Suppressor macrophage (primary cell): Measurements from ENCODE around the gene TSPO.

Source experiments
- DNase-seq, 4 experiments: peaks; one replicate each; pipeline ENCODE4 v3.0.0-alpha.2; 2020 to 2022

The TSPO gene

DNA sequence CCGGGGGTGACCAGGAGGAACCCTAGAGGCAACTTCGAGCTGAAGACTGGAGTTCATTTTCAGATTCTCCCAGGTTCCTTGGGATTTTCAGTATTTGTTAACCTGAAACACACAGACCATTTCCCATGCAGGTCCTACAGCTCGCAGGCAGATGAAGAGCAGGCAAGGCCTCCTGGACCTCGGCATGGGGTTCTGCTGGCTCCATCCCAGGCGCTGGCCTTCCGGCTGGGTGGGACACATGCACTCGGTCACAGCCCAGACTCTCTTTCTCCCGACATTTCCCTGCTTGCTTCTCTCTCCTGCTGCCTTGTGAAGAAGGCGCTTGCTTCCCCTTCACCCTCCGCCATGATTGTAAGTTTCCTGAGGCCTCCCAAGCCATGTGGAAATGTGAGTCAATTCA, 51.0 kb downstream of the TSPO start:
- no peak for DNase-seq

DNA sequence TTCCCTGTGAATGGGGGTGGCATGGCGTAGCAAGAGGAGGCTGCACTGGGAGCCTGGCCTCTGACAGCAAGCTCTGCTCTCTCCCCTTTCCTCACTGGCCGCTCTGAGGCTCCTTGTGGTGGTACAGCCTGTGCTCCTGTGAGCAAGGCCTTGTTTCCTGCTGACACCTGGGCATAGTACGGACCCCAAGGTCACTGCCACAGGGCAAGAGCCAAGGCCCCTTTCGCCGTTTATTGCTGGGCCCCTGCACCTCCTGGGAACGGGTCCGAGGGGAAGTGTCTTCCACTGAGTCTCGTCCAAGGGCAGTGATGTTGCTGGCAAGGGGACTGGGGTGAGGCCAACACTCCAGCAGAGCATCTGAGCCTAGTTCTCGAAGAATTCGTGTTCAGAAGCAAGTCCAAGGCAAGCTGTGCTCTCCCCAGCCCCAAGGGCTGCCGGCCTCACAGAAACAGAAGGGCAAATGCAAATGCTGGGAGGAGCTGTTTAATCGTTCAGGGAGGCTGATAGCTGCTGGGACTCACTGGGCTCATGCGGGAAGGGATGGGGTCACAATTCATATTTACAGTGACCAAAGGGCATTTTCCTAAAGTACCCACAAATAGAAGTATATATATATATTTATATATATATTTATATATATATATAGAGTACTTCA, 51.5 kb downstream of the TSPO start:
- DNase-seq = no peak

- DNase-seq = no peak
These were observed 52.2 kb downstream of the TSPO start for GRCh38 chr22:43203471-43203981.

DNA sequence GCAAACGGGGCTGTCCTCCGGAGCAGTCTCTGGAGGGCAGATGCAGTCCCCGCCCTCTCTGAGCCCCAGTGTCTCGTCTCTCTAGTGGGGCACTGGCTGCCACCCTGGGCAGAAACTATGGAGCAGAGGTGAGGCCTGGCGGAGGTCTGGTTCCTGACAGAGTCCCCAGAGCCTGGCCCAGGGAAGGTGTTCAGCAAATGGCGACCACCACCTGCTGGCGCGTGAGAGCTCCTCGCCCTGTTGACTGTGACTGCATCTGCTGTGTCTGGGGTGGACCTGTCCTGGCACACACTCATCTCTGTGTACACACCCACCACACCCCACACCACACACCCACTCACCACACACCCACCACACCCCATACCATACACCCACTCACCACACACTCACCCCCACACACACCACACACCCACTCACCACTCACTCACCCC, 53.9 kb downstream of the TSPO start:
- DNase-seq = no peak

- no peak for DNase-seq
These were observed 54.6 kb downstream of the TSPO start for GRCh38 chr22:43205748-43206508.

DNA sequence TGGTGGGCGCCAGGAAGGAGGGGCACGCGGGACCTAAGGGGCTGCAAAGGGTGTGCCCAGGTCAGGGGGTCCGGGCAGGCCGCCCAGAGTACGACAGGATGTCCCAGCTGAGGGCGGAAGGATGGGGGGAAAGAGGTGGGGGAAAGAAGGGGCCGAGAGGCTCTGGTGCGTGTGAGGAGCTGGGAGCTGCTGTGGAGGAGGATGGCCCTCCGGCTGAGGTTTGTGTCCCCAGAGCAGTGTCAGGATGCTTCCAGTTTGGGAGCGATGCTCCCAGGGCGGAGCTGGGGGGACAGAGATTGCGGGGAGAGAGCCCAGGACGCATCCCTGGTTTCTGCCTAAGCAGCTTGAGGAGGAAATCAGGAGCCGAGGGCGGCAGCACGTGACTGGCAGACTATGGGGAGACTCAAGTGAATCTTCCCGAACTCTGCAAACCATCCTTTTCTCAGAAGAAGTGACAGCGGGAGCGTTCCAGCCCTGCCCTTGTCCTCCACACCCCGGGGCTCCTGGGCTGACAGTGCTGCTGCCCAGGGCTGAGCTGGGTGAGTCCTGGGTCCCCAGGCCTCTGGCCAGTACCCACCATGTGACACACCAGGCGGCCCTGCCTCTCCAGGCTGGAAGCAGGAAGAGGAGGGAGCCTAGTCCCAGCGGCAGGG, 55.3 kb downstream of the TSPO start:
- DNase-seq = no peak

DNA sequence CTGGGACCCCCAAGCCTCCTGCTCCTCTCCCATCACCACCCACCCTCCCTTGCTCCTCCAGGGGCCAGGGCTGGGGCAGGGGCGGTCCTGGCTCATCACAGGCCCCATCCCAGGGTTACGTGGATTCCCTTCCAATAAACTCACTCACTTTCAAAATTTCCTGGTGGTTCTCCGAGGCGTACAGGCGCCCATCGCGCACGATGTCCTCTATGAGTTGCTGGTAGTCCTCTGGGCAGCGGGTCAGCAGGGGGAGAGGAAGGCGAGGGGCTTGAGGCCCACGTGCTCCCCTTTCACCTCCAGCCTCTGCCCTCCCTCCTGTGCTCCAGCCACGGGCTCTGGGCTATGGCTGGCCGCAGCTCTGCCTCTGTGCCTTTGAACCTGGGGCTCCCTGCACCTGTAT, 56.0 kb downstream of the TSPO start:
- no peak for DNase-seq

DNA sequence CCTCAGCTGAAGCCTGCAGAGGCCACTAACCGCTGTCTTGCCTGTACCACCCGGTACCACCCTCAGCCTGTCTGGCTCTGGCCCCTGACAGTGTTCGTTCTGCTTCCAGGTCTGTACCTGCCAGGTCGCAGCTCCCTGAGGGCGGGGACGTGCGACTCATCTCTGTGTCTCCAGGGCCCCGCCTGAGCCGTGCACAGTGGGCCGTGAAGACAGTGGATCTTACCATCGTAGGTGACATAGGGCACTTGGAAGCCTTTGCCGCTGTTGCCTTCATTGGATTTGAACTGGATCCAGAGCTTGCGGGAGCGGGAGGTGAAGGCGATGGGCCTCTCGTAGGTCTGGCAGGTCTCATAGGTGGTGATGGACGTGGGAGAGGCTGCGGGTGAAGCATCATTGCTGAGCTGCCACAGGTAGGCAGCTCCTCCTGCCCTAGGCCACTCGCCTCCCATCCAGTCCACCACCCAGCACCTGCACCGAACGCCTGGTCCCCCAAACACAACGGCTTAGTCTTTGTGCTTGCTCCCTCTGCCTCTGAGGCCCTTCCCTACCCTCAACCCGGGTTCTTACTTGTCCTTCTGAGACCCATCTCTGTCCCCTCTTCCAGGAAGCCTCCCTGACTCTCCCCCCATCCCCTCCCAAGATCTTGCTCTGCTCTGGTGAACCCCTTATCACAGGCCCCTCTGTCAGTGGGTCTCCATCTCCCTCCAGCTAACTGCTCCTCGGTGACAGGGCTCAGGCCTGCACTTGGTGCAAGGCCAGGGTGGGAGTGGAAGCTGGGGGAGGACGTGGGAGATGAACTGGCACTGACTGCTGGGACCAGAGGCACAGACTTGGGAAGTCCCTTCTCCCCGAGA, 56.7 kb downstream of the TSPO start:
- no peak for DNase-seq

DNA sequence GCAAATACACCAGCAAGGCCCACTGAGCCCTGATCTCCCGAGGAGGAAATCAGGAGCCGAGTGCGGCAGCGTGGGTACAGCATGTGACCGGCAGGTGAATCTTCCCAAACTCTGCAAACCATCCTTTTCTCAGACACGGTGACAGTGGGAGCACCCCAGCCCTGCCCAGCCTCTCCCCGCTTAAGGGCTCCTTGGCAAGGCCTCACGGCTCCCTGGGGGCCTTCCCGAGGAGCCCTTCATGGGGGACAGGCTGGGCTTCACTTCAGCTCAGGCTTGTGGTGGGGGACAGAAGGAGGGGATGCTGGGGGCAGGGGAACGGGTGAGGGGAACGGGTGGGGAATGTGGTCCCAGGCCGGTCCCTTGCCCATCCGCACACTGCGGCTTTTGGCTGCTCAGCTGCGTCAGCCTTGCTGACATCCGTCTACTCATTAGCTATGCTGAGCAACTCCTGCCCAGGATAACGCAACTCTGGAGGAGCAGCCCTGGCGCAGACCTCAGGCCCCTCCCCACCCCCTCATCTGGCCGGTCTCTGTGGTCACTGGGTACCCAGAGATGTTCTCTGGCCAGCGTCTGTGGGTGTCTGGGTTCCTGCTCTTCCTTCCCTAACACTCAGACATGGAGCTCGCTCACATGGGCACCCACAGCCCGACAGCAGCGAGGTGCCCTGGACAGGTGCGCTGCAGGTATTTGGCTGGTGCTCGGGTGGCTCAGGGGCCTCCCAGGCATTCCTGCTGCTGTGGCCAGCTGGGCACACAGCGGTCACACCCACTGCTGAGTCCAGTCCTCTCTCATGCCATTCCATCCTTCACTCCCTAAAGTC, 57.6 kb downstream of the TSPO start:
- no peak for DNase-seq

GRCh38 chr22:43209523-43209890, 58.1 kb downstream of the TSPO start:
- no peak for DNase-seq

DNA sequence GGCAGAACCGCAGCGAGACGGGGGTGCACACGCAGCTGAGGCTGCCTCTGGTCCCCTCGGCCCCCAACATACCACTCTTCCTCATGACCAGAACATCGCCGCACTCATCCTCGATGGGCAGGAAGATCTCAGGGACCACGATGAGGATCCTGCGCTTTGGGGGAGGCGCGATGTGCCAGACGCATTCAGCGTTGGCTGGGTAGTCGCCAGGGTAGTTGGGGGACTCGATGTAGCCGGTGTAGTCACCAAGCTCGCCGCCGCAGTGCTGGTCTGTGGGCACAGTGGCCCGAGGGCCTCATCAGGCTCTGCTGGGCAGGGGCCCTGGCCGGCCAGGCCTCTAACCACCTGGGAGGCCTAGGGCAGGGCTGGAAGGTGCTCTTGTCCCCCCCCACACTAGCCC, 58.6 kb downstream of the TSPO start:
- no peak for DNase-seq

- DNase-seq = no peak
These were observed 59.5 kb downstream of the TSPO start for GRCh38 chr22:43210631-43211515.

GRCh38 chr22:43211941-43212433, 60.6 kb downstream of the TSPO start:
- DNase-seq = no peak

- no peak for DNase-seq
These were observed 61.1 kb downstream of the TSPO start for GRCh38 chr22:43212434-43212952.
